Measurements from ENCODE around the gene CD69. TPM values are rescaled to one million over a fixed set of nuclear protein-coding genes. Genes with fewer than 3 reads are reported as not detected.
A peak's percentile ranks its signal among the peaks of the same experiment; 100 is the strongest.

Gene CD69
- total and polyA plus RNA-seq, 2 donors (not counting 3 experiments of a cell fraction or from before 2014, with no cell fraction given), result 0.49 to 4.4 TPM

DNA sequence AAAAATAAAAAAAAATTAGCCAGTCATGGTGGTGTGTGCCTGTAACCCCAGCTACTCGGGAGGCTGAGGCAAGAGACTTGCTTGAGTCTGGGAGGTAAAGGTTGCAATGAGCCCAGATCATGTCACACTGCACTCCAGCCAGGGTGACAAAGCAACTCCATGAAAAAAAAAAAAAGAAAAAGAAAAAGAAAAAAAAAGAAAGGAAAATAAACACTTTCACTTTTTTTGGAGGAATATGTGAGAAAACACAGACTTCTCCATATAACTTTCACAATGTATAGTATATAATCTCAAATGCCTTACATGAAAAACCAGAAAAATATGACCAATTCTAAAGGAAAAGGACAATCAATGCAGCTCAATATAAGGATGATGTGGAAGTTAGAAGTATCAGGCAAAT, 36.7 kb downstream of the CD69 start:
- no peak for TF ChIP-seq FOS (IDR thresholded peaks at IDR 0.05; ENCODE audit: borderline replicate concordance, insufficient read depth, low read length)
- no peak for TF ChIP-seq POLR2A (IDR thresholded peaks at IDR 0.05; ENCODE audit: low read depth, low read length)
- TF ChIP-seq GATA2 (IDR thresholded peaks at IDR 0.05; ENCODE audit: insufficient read depth, insufficient read length, low read depth, low read length), result no peak
- TF ChIP-seq, protein P1, sequence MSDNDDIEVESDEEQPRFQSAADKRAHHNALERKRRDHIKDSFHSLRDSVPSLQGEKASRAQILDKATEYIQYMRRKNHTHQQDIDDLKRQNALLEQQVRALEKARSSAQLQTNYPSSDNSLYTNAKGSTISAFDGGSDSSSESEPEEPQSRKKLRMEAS (IDR thresholded peaks at IDR 0.05; ENCODE audit: insufficient read depth, insufficient read length), result no peak
- TF ChIP-seq POLR2AphosphoS5 (IDR thresholded peaks at IDR 0.05; ENCODE audit: insufficient read depth, low read depth, low read length), result no peak
- H3K79me2 ChIP-seq (ENCODE audit: control insufficient read depth, insufficient read depth, low read length), result no peaks in the 10 kb centered on the region
- BruUV-seq (replicated peaks), result no TSS peak
- no peak overlapping the region for H2AFZ ChIP-seq (ENCODE audit: low read depth, low read length)
- H3K4me1 ChIP-seq (ENCODE audit: control insufficient read depth, extremely low read depth, insufficient read depth, low read length), result peaks cover 32% of the 10 kb centered on the region
- H3K4me3 ChIP-seq (replicated peaks in 1 of 3; ENCODE audit: insufficient read depth in 1 of 3, low read depth in 1 of 3, low read length in 3 of 3), result no peak overlapping the region
- no peaks in the 10 kb centered on the region for H3K9me1 ChIP-seq (replicated peaks; ENCODE audit: control insufficient read depth, extremely low read depth, insufficient read depth, low read length)
- POLR2A ChIA-PET, result no interaction called here
- dilution Hi-C loops (cut with MboI; ENCODE audit: extremely low pct_ligation_motif_present, low sequenced_read_pairs) (no loop called here), intact Hi-C loops (cut with micrococcal nuclease) (no loop called here)
- no peaks in the 10 kb centered on the region for H3K27me3 ChIP-seq (ENCODE audit: control insufficient read depth in 2 of 2, insufficient read depth in 2 of 2, low read length in 2 of 2)
- DNase-seq (ENCODE audit: low read depth, low spot score) (no peak), FAIRE-seq (no peak)
- H4K20me1 ChIP-seq (replicated peaks; ENCODE audit: control insufficient read depth, extremely low read depth, insufficient read depth, low read length), result no peaks in the 10 kb centered on the region
- no peaks in the 10 kb centered on the region for H3K36me3 ChIP-seq (ENCODE audit: control insufficient read depth in 2 of 2, extremely low read depth in 1 of 2, insufficient read depth in 2 of 2, low read length in 2 of 2)
- H3K27ac ChIP-seq (ENCODE audit: insufficient read depth, low read depth, low read length), result no peak overlapping the region
- H3K4me2 ChIP-seq (ENCODE audit: insufficient read depth, low read length), result no peak overlapping the region
- no peaks in the 10 kb centered on the region for H3K9me3 ChIP-seq (replicated peaks; ENCODE audit: control insufficient read depth, insufficient read depth, low read length)
- CTCF ChIA-PET, result interaction anchor here (1.0 to 1.7 kb wide), 4 partner anchors 11 to 88 kb away, joined by 3 to 5 read pairs (median 4); no protein-coding TSS in a partner anchor
- no peak overlapping the region for H3K9ac ChIP-seq (replicated peaks; ENCODE audit: extremely low read depth, insufficient read depth, low read length)

DNA sequence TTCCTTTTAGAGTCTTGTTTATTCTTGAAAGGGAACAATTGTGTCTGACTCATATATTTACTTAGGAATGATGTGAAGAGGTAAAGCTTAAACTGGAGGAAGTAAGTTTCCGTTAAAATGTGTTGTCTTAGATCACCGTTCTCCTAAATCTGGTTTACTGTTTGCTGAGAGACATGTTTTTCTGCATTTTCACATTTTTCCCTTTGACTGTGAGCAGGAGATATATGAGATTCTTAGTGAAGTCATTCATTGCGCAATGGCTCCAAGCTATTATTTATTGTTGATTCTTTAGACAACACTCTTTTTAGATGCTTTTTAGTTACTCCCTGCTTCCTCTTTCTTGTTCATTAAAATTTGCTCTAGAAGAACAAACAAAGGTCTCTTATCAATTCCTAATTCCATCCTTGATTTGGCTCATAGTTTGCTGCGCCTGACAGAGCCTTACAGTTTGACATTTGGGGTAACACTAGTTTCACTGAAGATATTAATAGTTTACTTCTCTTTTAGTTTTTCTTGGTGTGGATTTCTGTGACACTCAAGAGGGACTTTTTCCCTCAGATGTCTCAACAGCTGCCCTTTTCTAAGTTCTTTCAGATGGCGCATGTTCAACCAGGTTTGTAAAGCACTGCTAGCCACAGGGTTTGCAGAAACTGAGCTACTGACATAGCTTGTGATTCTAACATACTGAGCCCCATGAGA, 39.2 kb downstream of the CD69 start:
- FAIRE-seq (peak; percentile 85), DNase-seq (ENCODE audit: low read depth, low spot score) (peak; percentile 76)
- Histone ChIP-seq H3K4me2 (ENCODE audit: insufficient read depth, low read length) (peak overlapping the region; percentile 87), H3K27ac (ENCODE audit: insufficient read depth, low read depth, low read length) (peak overlapping the region; percentile 82), H3K9ac (replicated peaks; ENCODE audit: extremely low read depth, insufficient read depth, low read length) (peak overlapping the region; percentile 45), H3K4me1 (ENCODE audit: control insufficient read depth, extremely low read depth, insufficient read depth, low read length) (peaks cover 23% of the 10 kb centered on the region), H3K4me3 (replicated peaks in 1 of 3; ENCODE audit: insufficient read depth in 1 of 3, low read depth in 1 of 3, low read length in 3 of 3) (peak overlapping the region in 1 of 3 experiments; percentile 6), H4K20me1 (replicated peaks; ENCODE audit: control insufficient read depth, extremely low read depth, insufficient read depth, low read length) (no peaks in the 10 kb centered on the region), H3K79me2 (ENCODE audit: control insufficient read depth, insufficient read depth, low read length) (no peaks in the 10 kb centered on the region), H3K9me1 (replicated peaks; ENCODE audit: control insufficient read depth, extremely low read depth, insufficient read depth, low read length) (no peaks in the 10 kb centered on the region), H3K27me3 (ENCODE audit: control insufficient read depth in 2 of 2, insufficient read depth in 2 of 2, low read length in 2 of 2) (no peaks in the 10 kb centered on the region), H2AFZ (ENCODE audit: low read depth, low read length) (peak overlapping the region; percentile 53), H3K9me3 (replicated peaks; ENCODE audit: control insufficient read depth, insufficient read depth, low read length) (no peaks in the 10 kb centered on the region), H3K36me3 (ENCODE audit: control insufficient read depth in 2 of 2, extremely low read depth in 1 of 2, insufficient read depth in 2 of 2, low read length in 2 of 2) (no peaks in the 10 kb centered on the region)
- ChIA-PET POLR2A (no interaction called here), CTCF (interaction anchor here (0.8 to 2.5 kb wide), 11 partner anchors 8 to 89 kb away, joined by 3 to 15 read pairs (median 5); no protein-coding TSS in a partner anchor)
- intact Hi-C loops (cut with micrococcal nuclease), result no loop called here
- TF ChIP-seq GATA2 (IDR thresholded peaks at IDR 0.05; ENCODE audit: insufficient read depth, insufficient read length, low read depth, low read length) (no peak), FOS (IDR thresholded peaks at IDR 0.05; ENCODE audit: borderline replicate concordance, insufficient read depth, low read length) (peak; percentile 86), POLR2AphosphoS5 (IDR thresholded peaks at IDR 0.05; ENCODE audit: insufficient read depth, low read depth, low read length) (peak; percentile 21), JUN (IDR thresholded peaks at IDR 0.05; ENCODE audit: borderline replicate concordance, insufficient read depth, insufficient read length, low read depth) (peak; percentile 76)
- TF ChIP-seq, protein P2, sequence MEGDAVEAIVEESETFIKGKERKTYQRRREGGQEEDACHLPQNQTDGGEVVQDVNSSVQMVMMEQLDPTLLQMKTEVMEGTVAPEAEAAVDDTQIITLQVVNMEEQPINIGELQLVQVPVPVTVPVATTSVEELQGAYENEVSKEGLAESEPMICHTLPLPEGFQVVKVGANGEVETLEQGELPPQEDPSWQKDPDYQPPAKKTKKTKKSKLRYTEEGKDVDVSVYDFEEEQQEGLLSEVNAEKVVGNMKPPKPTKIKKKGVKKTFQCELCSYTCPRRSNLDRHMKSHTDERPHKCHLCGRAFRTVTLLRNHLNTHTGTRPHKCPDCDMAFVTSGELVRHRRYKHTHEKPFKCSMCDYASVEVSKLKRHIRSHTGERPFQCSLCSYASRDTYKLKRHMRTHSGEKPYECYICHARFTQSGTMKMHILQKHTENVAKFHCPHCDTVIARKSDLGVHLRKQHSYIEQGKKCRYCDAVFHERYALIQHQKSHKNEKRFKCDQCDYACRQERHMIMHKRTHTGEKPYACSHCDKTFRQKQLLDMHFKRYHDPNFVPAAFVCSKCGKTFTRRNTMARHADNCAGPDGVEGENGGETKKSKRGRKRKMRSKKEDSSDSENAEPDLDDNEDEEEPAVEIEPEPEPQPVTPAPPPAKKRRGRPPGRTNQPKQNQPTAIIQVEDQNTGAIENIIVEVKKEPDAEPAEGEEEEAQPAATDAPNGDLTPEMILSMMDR (IDR thresholded peaks at IDR 0.05; ENCODE audit: extremely low read depth in 1 of 2, insufficient read depth in 1 of 2, low read depth in 1 of 2, low read length in 2 of 2), result no peak
- TF ChIP-seq, protein P1 (IDR thresholded peaks at IDR 0.05; ENCODE audit: insufficient read depth, insufficient read length), result no peak
- dilution Hi-C loops (cut with MboI; ENCODE audit: extremely low pct_ligation_motif_present, low sequenced_read_pairs), result no loop called here
- BruUV-seq (replicated peaks), result TSS peak; percentile 94

All from endothelial cell of umbilical vein (primary cell).